B cell (primary cell): Measurements from ENCODE around the gene RNASE8. TPM values are rescaled to one million over a fixed set of nuclear protein-coding genes. Genes with fewer than 3 reads are reported as not detected.
A peak's percentile ranks its signal among the peaks of the same experiment; 100 is the strongest.

Experiments used
- ATAC-seq: fragments of 200-7000 bp; cut with Tn5 transposase; one replicate; pipeline ENCODE4 v1.10.0; 2021; ENCODE audit warnings: low read depth, mild to moderate bottlenecking, moderate number of reproducible peaks, moderate library complexity
- CTCF ChIA-PET: fragments of 350-600 bp; sonication (Branson Sonifier 250); formaldehyde crosslinking; loops from one replicate; lab custom pipeline; 2021; ENCODE audit warnings: antibody characterized with exemption, inconsistent platforms; lab: Charles Lee
- POLR2A ChIA-PET: fragments of 350-600 bp; sonication (Branson Sonifier 250); formaldehyde crosslinking; loops from one replicate; lab custom pipeline; 2021; ENCODE audit warnings: antibody characterized with exemption; lab: Charles Lee
- DNase-seq: peaks from one replicate; pipeline ENCODE4 v3.0.0; 2013
- H2AFZ ChIP-seq: 2 replicates; pipeline ENCODE4 v1.6.1; 2012; ENCODE audit warnings: mild to moderate bottlenecking, low read depth, low read length; ENCODE audit not compliant: insufficient read depth, poor library complexity, severe bottlenecking
- H3K27ac ChIP-seq, 2 donors: 1 replicate in 1 of 2; 2 replicates in 1 of 2; pipeline ENCODE4 v1.5.1; 2012 to 2013; ENCODE audit warnings: low read length in 2 of 2, mild to moderate bottlenecking in 2 of 2, moderate library complexity in 1 of 2
- H3K27me3 ChIP-seq, 4 experiments: fragments of 200-600 bp in 1 of 4; sonication (generic) in 1 of 4; replicated peaks in 1 of 4; 1 replicate in 2 of 4; 2 replicates in 2 of 4; pipeline versions ENCODE4 v1.6.1 to v1.7.0; 2013 to 2016; ENCODE audit warnings: low read length in 3 of 4, mild to moderate bottlenecking in 2 of 4, mixed read lengths in 1 of 4, moderate library complexity in 1 of 4; ENCODE audit not compliant: insufficient read depth in 4 of 4, control insufficient read depth in 3 of 4; ENCODE audit errors: control extremely low read depth in 1 of 4
- H3K36me3 ChIP-seq, 2 experiments: replicated peaks in 1 of 2; 1 replicate in 1 of 2; 2 replicates in 1 of 2; pipeline versions ENCODE4 v1.6.1 to v1.7.1; 2013; ENCODE audit warnings: low read length in 1 of 2; ENCODE audit not compliant: insufficient read depth in 2 of 2, control insufficient read depth in 1 of 2; ENCODE audit errors: control extremely low read depth in 1 of 2, extremely low read depth in 1 of 2
- H3K4me1 ChIP-seq, 2 donors: fragments of 200-600 bp in 1 of 2; sonication (generic) in 1 of 2; 1 replicate in 1 of 2; 2 replicates in 1 of 2; pipeline versions ENCODE4 v1.5.1 to v1.6.1; 2013 to 2017; ENCODE audit warnings: low read length in 2 of 2; ENCODE audit not compliant: control insufficient read depth in 2 of 2, insufficient read depth in 2 of 2
- H3K4me2 ChIP-seq: replicated peaks from 2 replicates; pipeline ENCODE3; 2012; ENCODE audit warnings: mild to moderate bottlenecking, low read depth, low read length; ENCODE audit not compliant: poor library complexity, severe bottlenecking
- H3K4me3 ChIP-seq, 5 experiments: fragments of 200-600 bp in 1 of 5; sonication (generic) in 1 of 5; 1 replicate in 3 of 5; 2 replicates in 2 of 5; pipeline versions ENCODE4 v1.5.1 to v1.7.0; 2011 to 2016; ENCODE audit warnings: low read length in 4 of 5, mild to moderate bottlenecking in 4 of 5, low read depth in 2 of 5, control low read depth in 1 of 5, moderate library complexity in 1 of 5; ENCODE audit not compliant: insufficient read depth in 1 of 5; ENCODE audit errors: control extremely low read depth in 1 of 5, extremely low read depth in 1 of 5
- H3K79me2 ChIP-seq: fragments of 200-600 bp; sonication (generic); one replicate; pipeline ENCODE4 v1.6.0; 2016; ENCODE audit warnings: low read length; ENCODE audit not compliant: control insufficient read depth, insufficient read depth
- H3K9ac ChIP-seq: fragments of 200-600 bp; sonication (generic); 2 replicates; pipeline ENCODE4 v1.6.1; 2017; ENCODE audit warnings: mild to moderate bottlenecking, low read length, moderate library complexity
- H3K9me3 ChIP-seq, 3 donors: one replicate each; pipeline versions ENCODE4 v1.6.1 to v1.7.1; 2013; ENCODE audit warnings: low read length in 2 of 3; ENCODE audit not compliant: control insufficient read depth in 2 of 3, insufficient read depth in 1 of 3; ENCODE audit errors: control extremely low read depth in 1 of 3
- H4K20me1 ChIP-seq: 2 replicates; pipeline ENCODE4 v1.6.0; 2012; ENCODE audit warnings: mild to moderate bottlenecking, low read length; ENCODE audit not compliant: insufficient read depth, control insufficient read depth, poor library complexity, severe bottlenecking
- H3K27ac Mint-ChIP-seq: one replicate; pipeline ENCODE4 v1.8.0; 2021; ENCODE audit warnings: mixed read lengths
- H3K27me3 Mint-ChIP-seq: one replicate; pipeline ENCODE4 v1.8.0; 2021; ENCODE audit warnings: mixed read lengths
- H3K4me1 Mint-ChIP-seq: one replicate; pipeline ENCODE4 v1.8.0; 2021; ENCODE audit warnings: mixed read lengths
- H3K4me3 Mint-ChIP-seq: one replicate; pipeline ENCODE4 v1.8.0; 2021; ENCODE audit warnings: mixed read lengths
- H3K9me3 Mint-ChIP-seq: one replicate; pipeline ENCODE4 v1.8.0; 2022; ENCODE audit warnings: mixed read lengths; ENCODE audit not compliant: insufficient read depth
- EZH2 ChIP-seq: IDR thresholded peaks from 2 replicates; pipeline ENCODE4 v1.6.1; 2012; ENCODE audit warnings: borderline replicate concordance, low read depth, mild to moderate bottlenecking, moderate library complexity, low read length; ENCODE audit not compliant: insufficient read depth, poor library complexity, severe bottlenecking
- WGBS: methylation state at CpG from one replicate; pipeline ENCODE4 v1.1.5; 2013; ENCODE audit warnings: missing lambda C conversion rate; ENCODE audit not compliant: insufficient coverage; 5-methylcytosine and 5-hydroxymethylcytosine counted together
- intact Hi-C: fragments of 100-400 bp; cut with micrococcal nuclease; formaldehyde crosslinking; loops from one replicate; pipeline ENCODE4 v1.10.0; 2022
- polyA plus RNA-seq: library from polyadenylated mRNA; depleted of rRNA; stranded (reverse); fragments of >200 nt; gene quantifications from 2 replicates; pipeline ENCODE4 v1.2.3, GENCODE V29; 2012
- total RNA-seq, 2 donors: library from RNA; stranded (reverse); fragments of 120-200 nt in 1 of 2; gene quantifications; 1 replicate in 1 of 2; 2 replicates in 1 of 2; pipeline versions ENCODE4 v1.2.3 to v1.2.4, GENCODE V29; 2013 to 2022
- TF ChIP-seq, protein P1 (sequence below): fragments of 200-600 bp; IDR thresholded peaks from one replicate; pipeline ENCODE4 v1.8.0; 2022; ENCODE audit warnings: antibody characterized with exemption, mild to moderate bottlenecking

RNASE8 gene
- total and polyA plus RNA-seq, 2 donors (not counting 1 experiment from before 2014, with no cell fraction given): not detected

DNA sequence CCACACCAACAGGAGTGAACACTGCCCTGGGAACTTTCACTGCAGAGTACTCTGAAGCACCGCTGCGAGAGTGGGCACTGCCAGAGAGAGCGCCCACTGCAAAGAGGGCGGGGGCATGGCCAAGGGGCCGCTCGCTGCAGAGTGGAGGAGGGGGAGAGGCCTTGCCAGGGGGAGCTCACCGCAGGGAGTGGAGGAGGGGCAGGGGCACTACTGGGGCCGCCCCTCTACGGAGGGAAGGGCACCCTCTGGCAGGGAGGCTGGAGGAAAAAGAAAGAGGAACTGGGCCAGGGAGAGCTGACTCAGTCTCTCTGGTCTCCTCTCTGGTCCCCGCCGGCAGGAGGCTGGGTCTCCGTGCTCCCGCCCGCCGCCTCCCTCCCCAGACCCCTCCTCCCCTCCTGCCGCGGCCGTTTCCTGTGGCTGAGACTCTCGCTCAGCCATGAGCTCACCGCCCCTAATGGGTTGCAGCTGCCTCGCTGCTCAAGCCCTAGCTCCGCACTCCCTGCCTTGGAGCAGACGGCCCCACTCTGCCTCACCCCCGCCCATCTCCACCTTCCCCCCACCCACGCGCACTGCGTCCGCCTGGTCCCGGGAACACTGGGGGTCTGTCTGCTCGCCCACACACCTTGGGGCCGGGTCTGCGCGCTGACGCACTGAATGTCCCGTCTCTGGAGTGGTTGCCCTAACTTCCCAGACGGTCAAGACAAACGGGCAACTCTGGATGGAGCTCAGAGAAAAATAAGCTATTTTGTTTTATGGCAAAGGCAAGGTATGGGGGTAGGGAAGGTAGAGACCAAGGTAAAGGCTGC, 13.8 kb downstream of the RNASE8 start:
- Histone ChIP-seq H3K4me1 (peaks cover 34 to 40% of the 10 kb centered on the region in 2 donors), H3K9ac (peak overlapping the region; percentile 70), H3K9me3 (peaks cover 0 to 9% (median 0%) of the 10 kb centered on the region in 3 donors), H3K4me3 (peak overlapping the region; percentile 17 to 69 (median 53)), H3K4me2 (peak overlapping the region; percentile 97), H3K36me3 (no peaks in the 10 kb centered on the region), H2AFZ (peak overlapping the region; percentile 43), H3K27ac (no peak overlapping the region), H4K20me1 (no peaks in the 10 kb centered on the region), H3K79me2 (no peaks in the 10 kb centered on the region), H3K27me3 (peaks cover 0 to 50% (median 18%) of the 10 kb centered on the region in 4 experiments)
- under 1% methylated on average over 34 of the region's 37 CpGs for WGBS
- Mint-ChIP-seq H3K27ac (peak overlapping the region; percentile 73), H3K9me3 (no peaks in the 10 kb centered on the region), H3K27me3 (peaks cover 24% of the 10 kb centered on the region), H3K4me3 (peak overlapping the region; percentile 93), H3K4me1 (peaks cover 44% of the 10 kb centered on the region)
- ChIA-PET POLR2A (interaction anchor here (0.6 to 2.7 kb wide), 7 partner anchors 21 to 1847 kb away, joined by 3 to 27 read pairs (median 5); partner anchors contain the start of genes NDRG2, RBM23 and ZNF219), CTCF (interaction anchor here (0.7 to 6.2 kb wide), 13 partner anchors 9 to 100 kb away, joined by 3 to 133 read pairs (median 5); partner anchors contain the start of gene TMEM253)
- peak; percentile 79 for DNase-seq
- intact Hi-C loops: loop anchor here (1.0 to 2.0 kb wide), 3 partner anchors 32 to 57 kb away; partner anchors contain the start of gene NDRG2
- TF ChIP-seq, protein P1, sequence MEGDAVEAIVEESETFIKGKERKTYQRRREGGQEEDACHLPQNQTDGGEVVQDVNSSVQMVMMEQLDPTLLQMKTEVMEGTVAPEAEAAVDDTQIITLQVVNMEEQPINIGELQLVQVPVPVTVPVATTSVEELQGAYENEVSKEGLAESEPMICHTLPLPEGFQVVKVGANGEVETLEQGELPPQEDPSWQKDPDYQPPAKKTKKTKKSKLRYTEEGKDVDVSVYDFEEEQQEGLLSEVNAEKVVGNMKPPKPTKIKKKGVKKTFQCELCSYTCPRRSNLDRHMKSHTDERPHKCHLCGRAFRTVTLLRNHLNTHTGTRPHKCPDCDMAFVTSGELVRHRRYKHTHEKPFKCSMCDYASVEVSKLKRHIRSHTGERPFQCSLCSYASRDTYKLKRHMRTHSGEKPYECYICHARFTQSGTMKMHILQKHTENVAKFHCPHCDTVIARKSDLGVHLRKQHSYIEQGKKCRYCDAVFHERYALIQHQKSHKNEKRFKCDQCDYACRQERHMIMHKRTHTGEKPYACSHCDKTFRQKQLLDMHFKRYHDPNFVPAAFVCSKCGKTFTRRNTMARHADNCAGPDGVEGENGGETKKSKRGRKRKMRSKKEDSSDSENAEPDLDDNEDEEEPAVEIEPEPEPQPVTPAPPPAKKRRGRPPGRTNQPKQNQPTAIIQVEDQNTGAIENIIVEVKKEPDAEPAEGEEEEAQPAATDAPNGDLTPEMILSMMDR: no peak
- no peak for TF ChIP-seq EZH2
- ATAC-seq: peak; percentile 73
